WERI-Rb-1 (cell line): Measurements from ENCODE around the gene PDE6A.

Experiments
- DNase-seq: peaks from one replicate; pipeline ENCODE4 v3.0.0-alpha.2; 2020
- H3K27ac ChIP-seq: fragments of 250-450 bp; sonication (Bioruptor Pico); 2 replicates; pipeline ENCODE4 v1.5.1; 2020; ENCODE audit warnings: mild to moderate bottlenecking, moderate library complexity
- H3K27me3 ChIP-seq: fragments of 250-450 bp; sonication (Bioruptor Pico); 2 replicates; pipeline ENCODE4 v1.5.1; 2021; ENCODE audit warnings: mild to moderate bottlenecking, low read depth, moderate library complexity; ENCODE audit not compliant: insufficient read depth, severe bottlenecking
- H3K36me3 ChIP-seq: fragments of 250-450 bp; sonication (Bioruptor Pico); 2 replicates; pipeline ENCODE4 v1.5.1; 2020; ENCODE audit warnings: mild to moderate bottlenecking, moderate library complexity
- H3K4me3 ChIP-seq: 2 replicates; pipeline ENCODE4 v1.5.1; 2011; ENCODE audit warnings: low read depth, mild to moderate bottlenecking, control low read depth, low read length
- H3K9me3 ChIP-seq: fragments of 250-450 bp; sonication (Bioruptor Pico); 2 replicates; pipeline ENCODE4 v1.5.1; 2021; ENCODE audit warnings: mild to moderate bottlenecking, moderate library complexity; ENCODE audit not compliant: severe bottlenecking
- TF ChIP-seq, protein P1 (sequence below): IDR thresholded peaks from 2 replicates; pipeline ENCODE4 v1.5.1; 2011; ENCODE audit warnings: low read depth, mild to moderate bottlenecking, control low read depth, inconsistent platforms, low read length

The PDE6A gene

DNA sequence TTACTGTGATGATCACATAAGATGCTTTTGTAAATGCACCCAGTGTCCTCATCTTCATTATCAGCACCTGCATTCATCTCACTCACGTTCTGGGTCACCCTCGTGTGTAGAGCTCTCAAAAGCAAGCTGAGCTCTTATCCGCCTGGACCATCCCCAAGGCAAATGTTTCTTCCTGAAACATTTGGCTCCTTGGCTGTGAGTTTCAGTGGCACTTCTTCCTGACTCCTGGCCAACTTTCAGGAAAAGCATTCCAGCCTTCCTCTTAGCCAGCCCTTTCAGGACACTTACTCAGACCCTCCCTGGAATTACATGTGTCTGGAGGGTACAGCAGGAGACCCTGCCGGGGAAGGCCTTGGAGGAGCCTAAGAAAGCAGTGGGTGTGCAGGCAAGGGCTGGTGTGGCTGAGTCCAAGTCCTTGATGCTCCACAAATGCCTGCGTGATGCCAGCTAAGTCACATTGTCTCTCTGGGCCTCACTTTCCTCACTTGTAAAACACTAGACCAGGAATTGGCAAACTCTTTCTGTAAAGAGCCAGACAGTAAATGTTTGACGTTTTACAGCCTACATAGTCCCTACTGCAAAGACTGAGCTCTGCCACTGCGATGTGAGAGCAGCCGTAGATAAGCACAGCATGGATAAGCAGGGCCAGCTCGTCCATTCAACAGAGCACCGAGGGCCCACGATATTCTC lies 72.1 kb downstream of the PDE6A start:
- Histone ChIP-seq H3K4me3 (no peak overlapping the region), H3K27ac (no peak overlapping the region), H3K36me3 (no peaks in the 10 kb centered on the region), H3K27me3 (no peaks in the 10 kb centered on the region), H3K9me3 (no peaks in the 10 kb centered on the region)
- TF ChIP-seq, protein P1, sequence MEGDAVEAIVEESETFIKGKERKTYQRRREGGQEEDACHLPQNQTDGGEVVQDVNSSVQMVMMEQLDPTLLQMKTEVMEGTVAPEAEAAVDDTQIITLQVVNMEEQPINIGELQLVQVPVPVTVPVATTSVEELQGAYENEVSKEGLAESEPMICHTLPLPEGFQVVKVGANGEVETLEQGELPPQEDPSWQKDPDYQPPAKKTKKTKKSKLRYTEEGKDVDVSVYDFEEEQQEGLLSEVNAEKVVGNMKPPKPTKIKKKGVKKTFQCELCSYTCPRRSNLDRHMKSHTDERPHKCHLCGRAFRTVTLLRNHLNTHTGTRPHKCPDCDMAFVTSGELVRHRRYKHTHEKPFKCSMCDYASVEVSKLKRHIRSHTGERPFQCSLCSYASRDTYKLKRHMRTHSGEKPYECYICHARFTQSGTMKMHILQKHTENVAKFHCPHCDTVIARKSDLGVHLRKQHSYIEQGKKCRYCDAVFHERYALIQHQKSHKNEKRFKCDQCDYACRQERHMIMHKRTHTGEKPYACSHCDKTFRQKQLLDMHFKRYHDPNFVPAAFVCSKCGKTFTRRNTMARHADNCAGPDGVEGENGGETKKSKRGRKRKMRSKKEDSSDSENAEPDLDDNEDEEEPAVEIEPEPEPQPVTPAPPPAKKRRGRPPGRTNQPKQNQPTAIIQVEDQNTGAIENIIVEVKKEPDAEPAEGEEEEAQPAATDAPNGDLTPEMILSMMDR: no peak
- DNase-seq: no peak

DNA sequence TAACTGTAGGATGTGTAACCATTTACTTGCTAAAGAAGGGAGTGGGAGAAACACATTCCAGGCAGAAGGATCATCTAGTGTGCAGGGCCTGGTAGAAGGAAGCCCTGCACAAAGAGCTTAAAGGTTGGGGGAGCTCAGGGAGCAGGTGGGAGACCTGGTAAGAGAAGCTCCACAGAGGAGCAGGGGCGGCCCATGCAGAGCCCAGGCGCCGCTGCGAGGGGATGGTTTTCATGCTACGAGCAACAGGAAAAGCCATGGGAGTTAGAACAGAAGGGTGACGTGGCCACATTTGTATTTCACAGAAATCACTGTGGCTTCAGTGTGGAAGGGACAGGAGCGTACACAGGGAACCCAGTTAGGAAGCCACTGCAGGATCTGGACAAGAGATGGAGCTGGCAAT lies 73.1 kb downstream of the PDE6A start:
- DNase-seq: no peak
- TF ChIP-seq, protein P1: no peak
- no peaks in the 10 kb centered on the region for H3K27me3 ChIP-seq
- H3K36me3 ChIP-seq: no peaks in the 10 kb centered on the region
- no peaks in the 10 kb centered on the region for H3K9me3 ChIP-seq
- no peak overlapping the region for H3K27ac ChIP-seq
- H3K4me3 ChIP-seq: no peak overlapping the region

DNA sequence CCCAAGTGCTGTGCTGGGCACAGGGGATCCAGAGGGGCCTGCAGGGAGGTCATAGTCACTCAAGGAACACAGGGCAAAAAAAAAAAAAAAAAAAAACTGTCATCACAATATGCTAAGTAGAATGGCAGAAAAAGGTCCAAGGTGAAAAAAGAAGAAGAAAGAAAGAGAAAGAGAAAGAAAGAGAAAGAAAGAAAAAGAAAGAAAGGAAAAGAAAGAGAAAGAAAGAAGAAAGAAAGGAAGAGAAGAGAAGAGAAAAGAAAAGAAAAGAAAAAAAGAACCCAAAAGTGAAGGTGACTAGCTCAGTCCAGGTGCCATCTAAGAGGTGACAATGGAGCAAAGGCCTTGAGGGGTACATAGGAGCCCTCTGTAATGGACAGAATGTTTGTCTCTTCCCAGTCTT lies 73.9 kb downstream of the PDE6A start:
- no peaks in the 10 kb centered on the region for H3K9me3 ChIP-seq
- no peaks in the 10 kb centered on the region for H3K36me3 ChIP-seq

DNA sequence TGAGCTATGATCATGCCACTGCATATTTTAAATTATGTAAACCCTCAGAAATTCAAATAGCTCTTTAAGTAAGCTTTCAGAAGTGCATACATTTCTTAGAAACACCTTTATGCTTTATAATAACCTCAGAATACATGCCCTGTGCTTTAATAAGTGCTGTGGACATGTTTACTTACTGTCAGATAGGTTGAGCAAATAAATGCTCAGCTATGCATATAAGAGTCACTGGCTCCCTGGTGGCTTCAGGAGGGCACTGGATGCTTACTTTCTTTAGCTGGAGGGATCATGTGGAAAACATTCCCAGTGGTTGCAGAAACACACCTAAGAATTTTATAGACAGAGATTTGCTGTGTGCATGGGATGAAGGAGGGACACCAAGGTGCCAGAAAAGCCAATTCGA lies 74.4 kb downstream of the PDE6A start:
- TF ChIP-seq, protein P1: no peak
- DNase-seq: no peak
- H3K27ac ChIP-seq: no peak overlapping the region
- H3K36me3 ChIP-seq: no peaks in the 10 kb centered on the region
- H3K4me3 ChIP-seq: no peak overlapping the region
- no peaks in the 10 kb centered on the region for H3K27me3 ChIP-seq
- no peaks in the 10 kb centered on the region for H3K9me3 ChIP-seq

More for the DNA sequence above, 73.9 kb downstream of the PDE6A start:
- Histone ChIP-seq H3K27ac (no peak overlapping the region), H3K27me3 (no peaks in the 10 kb centered on the region), H3K4me3 (no peak overlapping the region)
- TF ChIP-seq, protein P1: no peak
- no peak for DNase-seq

DNA sequence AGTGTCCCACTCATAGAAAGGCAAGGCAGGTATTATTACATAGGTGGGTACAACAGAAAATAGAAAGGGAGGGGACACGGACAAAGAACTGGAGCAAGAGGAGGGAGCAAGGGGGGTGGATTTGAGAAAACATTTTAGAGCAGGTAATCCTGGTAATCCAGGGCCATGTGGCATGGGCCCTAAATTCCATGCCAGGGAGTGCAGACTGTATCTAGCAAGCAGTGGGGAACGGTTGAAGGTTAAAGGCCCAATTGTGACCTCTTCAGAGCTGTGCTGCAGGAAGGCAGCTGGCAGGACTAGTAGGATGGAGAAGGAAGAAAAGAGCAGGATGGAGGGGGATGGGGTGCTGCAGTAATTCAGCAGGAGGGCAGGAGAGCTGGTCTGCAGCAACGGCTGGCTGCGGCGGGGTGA lies 75.2 kb downstream of the PDE6A start:
- Histone ChIP-seq H3K27ac (no peak overlapping the region), H3K4me3 (no peak overlapping the region), H3K27me3 (no peaks in the 10 kb centered on the region), H3K9me3 (no peaks in the 10 kb centered on the region), H3K36me3 (no peaks in the 10 kb centered on the region)
- TF ChIP-seq, protein P1: no peak
- DNase-seq: no peak

DNA sequence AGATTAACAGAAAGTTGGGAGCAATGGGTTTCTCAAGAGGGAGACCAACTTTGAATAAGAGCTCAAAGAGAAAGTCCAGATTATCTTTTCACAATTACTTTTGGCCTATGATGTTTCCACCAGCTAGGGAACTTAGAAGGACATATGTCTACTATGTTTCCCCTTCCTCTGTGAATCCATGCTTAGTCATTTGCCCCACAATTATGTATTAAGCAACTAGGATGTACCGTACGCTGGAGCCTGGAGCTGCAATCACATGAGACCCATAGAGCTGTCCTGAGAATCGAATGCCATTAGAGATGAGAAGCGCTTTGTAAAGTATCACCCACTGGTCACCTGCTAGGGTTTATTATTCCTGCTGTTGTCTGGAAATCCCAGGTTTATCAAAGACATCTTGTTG lies 78.8 kb downstream of the PDE6A start:
- no peaks in the 10 kb centered on the region for H3K9me3 ChIP-seq
- no peak overlapping the region for H3K27ac ChIP-seq
- no peak for DNase-seq
- H3K4me3 ChIP-seq: no peak overlapping the region
- no peaks in the 10 kb centered on the region for H3K27me3 ChIP-seq
- TF ChIP-seq, protein P1: no peak
- no peaks in the 10 kb centered on the region for H3K36me3 ChIP-seq
